B cell (primary cell): ENCODE results near the gene ESR2. TPM values are rescaled to one million over a fixed set of nuclear protein-coding genes. Genes with fewer than 3 reads are reported as not detected.
A peak's percentile ranks its signal among the peaks of the same experiment; 100 is the strongest.

Source experiments
- ATAC-seq: fragments of 200-7000 bp; cut with Tn5 transposase; one replicate; pipeline ENCODE4 v1.10.0; 2021; ENCODE audit warnings: low read depth, mild to moderate bottlenecking, moderate number of reproducible peaks, moderate library complexity
- CTCF ChIA-PET: fragments of 350-600 bp; sonication (Branson Sonifier 250); formaldehyde crosslinking; loops from one replicate; lab custom pipeline; 2021; ENCODE audit warnings: antibody characterized with exemption, inconsistent platforms; lab: Charles Lee
- POLR2A ChIA-PET: fragments of 350-600 bp; sonication (Branson Sonifier 250); formaldehyde crosslinking; loops from one replicate; lab custom pipeline; 2021; ENCODE audit warnings: antibody characterized with exemption; lab: Charles Lee
- DNase-seq: peaks from one replicate; pipeline ENCODE4 v3.0.0; 2013
- H2AFZ ChIP-seq: 2 replicates; pipeline ENCODE4 v1.6.1; 2012; ENCODE audit warnings: mild to moderate bottlenecking, low read depth, low read length; ENCODE audit not compliant: insufficient read depth, poor library complexity, severe bottlenecking
- H3K27ac ChIP-seq, 2 donors: 1 replicate in 1 of 2; 2 replicates in 1 of 2; pipeline ENCODE4 v1.5.1; 2012 to 2013; ENCODE audit warnings: low read length in 2 of 2, mild to moderate bottlenecking in 2 of 2, moderate library complexity in 1 of 2
- H3K27me3 ChIP-seq, 4 experiments: fragments of 200-600 bp in 1 of 4; sonication (generic) in 1 of 4; replicated peaks in 1 of 4; 1 replicate in 2 of 4; 2 replicates in 2 of 4; pipeline versions ENCODE4 v1.6.1 to v1.7.0; 2013 to 2016; ENCODE audit warnings: low read length in 3 of 4, mild to moderate bottlenecking in 2 of 4, mixed read lengths in 1 of 4, moderate library complexity in 1 of 4; ENCODE audit not compliant: insufficient read depth in 4 of 4, control insufficient read depth in 3 of 4; ENCODE audit errors: control extremely low read depth in 1 of 4
- H3K36me3 ChIP-seq, 2 experiments: replicated peaks in 1 of 2; 1 replicate in 1 of 2; 2 replicates in 1 of 2; pipeline versions ENCODE4 v1.6.1 to v1.7.1; 2013; ENCODE audit warnings: low read length in 1 of 2; ENCODE audit not compliant: insufficient read depth in 2 of 2, control insufficient read depth in 1 of 2; ENCODE audit errors: control extremely low read depth in 1 of 2, extremely low read depth in 1 of 2
- H3K4me1 ChIP-seq, 2 donors: fragments of 200-600 bp in 1 of 2; sonication (generic) in 1 of 2; 1 replicate in 1 of 2; 2 replicates in 1 of 2; pipeline versions ENCODE4 v1.5.1 to v1.6.1; 2013 to 2017; ENCODE audit warnings: low read length in 2 of 2; ENCODE audit not compliant: control insufficient read depth in 2 of 2, insufficient read depth in 2 of 2
- H3K4me2 ChIP-seq: replicated peaks from 2 replicates; pipeline ENCODE3; 2012; ENCODE audit warnings: mild to moderate bottlenecking, low read depth, low read length; ENCODE audit not compliant: poor library complexity, severe bottlenecking
- H3K4me3 ChIP-seq, 5 experiments: fragments of 200-600 bp in 1 of 5; sonication (generic) in 1 of 5; 1 replicate in 3 of 5; 2 replicates in 2 of 5; pipeline versions ENCODE4 v1.5.1 to v1.7.0; 2011 to 2016; ENCODE audit warnings: low read length in 4 of 5, mild to moderate bottlenecking in 4 of 5, low read depth in 2 of 5, control low read depth in 1 of 5, moderate library complexity in 1 of 5; ENCODE audit not compliant: insufficient read depth in 1 of 5; ENCODE audit errors: control extremely low read depth in 1 of 5, extremely low read depth in 1 of 5
- H3K79me2 ChIP-seq: fragments of 200-600 bp; sonication (generic); one replicate; pipeline ENCODE4 v1.6.0; 2016; ENCODE audit warnings: low read length; ENCODE audit not compliant: control insufficient read depth, insufficient read depth
- H3K9ac ChIP-seq: fragments of 200-600 bp; sonication (generic); 2 replicates; pipeline ENCODE4 v1.6.1; 2017; ENCODE audit warnings: mild to moderate bottlenecking, low read length, moderate library complexity
- H3K9me3 ChIP-seq, 3 donors: one replicate each; pipeline versions ENCODE4 v1.6.1 to v1.7.1; 2013; ENCODE audit warnings: low read length in 2 of 3; ENCODE audit not compliant: control insufficient read depth in 2 of 3, insufficient read depth in 1 of 3; ENCODE audit errors: control extremely low read depth in 1 of 3
- H4K20me1 ChIP-seq: 2 replicates; pipeline ENCODE4 v1.6.0; 2012; ENCODE audit warnings: mild to moderate bottlenecking, low read length; ENCODE audit not compliant: insufficient read depth, control insufficient read depth, poor library complexity, severe bottlenecking
- H3K27ac Mint-ChIP-seq: one replicate; pipeline ENCODE4 v1.8.0; 2021; ENCODE audit warnings: mixed read lengths
- H3K27me3 Mint-ChIP-seq: one replicate; pipeline ENCODE4 v1.8.0; 2021; ENCODE audit warnings: mixed read lengths
- H3K4me1 Mint-ChIP-seq: one replicate; pipeline ENCODE4 v1.8.0; 2021; ENCODE audit warnings: mixed read lengths
- H3K4me3 Mint-ChIP-seq: one replicate; pipeline ENCODE4 v1.8.0; 2021; ENCODE audit warnings: mixed read lengths
- H3K9me3 Mint-ChIP-seq: one replicate; pipeline ENCODE4 v1.8.0; 2022; ENCODE audit warnings: mixed read lengths; ENCODE audit not compliant: insufficient read depth
- CTCF ChIP-seq: fragments of 200-600 bp; IDR thresholded peaks from one replicate; pipeline ENCODE4 v1.8.0; 2022; ENCODE audit warnings: antibody characterized with exemption, mild to moderate bottlenecking
- EZH2 ChIP-seq: IDR thresholded peaks from 2 replicates; pipeline ENCODE4 v1.6.1; 2012; ENCODE audit warnings: borderline replicate concordance, low read depth, mild to moderate bottlenecking, moderate library complexity, low read length; ENCODE audit not compliant: insufficient read depth, poor library complexity, severe bottlenecking
- whole genome bisulfite sequencing: methylation state at CpG from one replicate; pipeline ENCODE4 v1.1.5; 2013; ENCODE audit warnings: missing lambda C conversion rate; ENCODE audit not compliant: insufficient coverage; 5-methylcytosine and 5-hydroxymethylcytosine counted together
- intact Hi-C: fragments of 100-400 bp; cut with micrococcal nuclease; formaldehyde crosslinking; loops from one replicate; pipeline ENCODE4 v1.10.0; 2022
- polyA plus RNA-seq: library from polyadenylated mRNA; depleted of rRNA; stranded (reverse); fragments of >200 nt; gene quantifications from 2 replicates; pipeline ENCODE4 v1.2.3, GENCODE V29; 2012
- total RNA-seq, 2 donors: library from RNA; stranded (reverse); fragments of 120-200 nt in 1 of 2; gene quantifications; 1 replicate in 1 of 2; 2 replicates in 1 of 2; pipeline versions ENCODE4 v1.2.3 to v1.2.4, GENCODE V29; 2013 to 2022

The ESR2 gene
- total and polyA plus RNA-seq, 2 donors (not counting 1 experiment from before 2014, with no cell fraction given), result 5.4 to 87.8 TPM

GRCh38 chr14:64217834-64218233 is 76.3 kb downstream of the ESR2 start:
- no peak overlapping the region for H3K4me3 ChIP-seq
- Mint-ChIP-seq H3K4me3 (peak overlapping the region; percentile 61), H3K4me1 (peaks cover 59% of the 10 kb centered on the region), H3K27me3 (no peaks in the 10 kb centered on the region), H3K9me3 (no peaks in the 10 kb centered on the region), H3K27ac (peak overlapping the region; percentile 78)
- POLR2A ChIA-PET, result interaction anchor here (1.0 to 2.4 kb wide), 2 partner anchors 14 to 17 kb away, joined by 3 to 22 read pairs; no protein-coding TSS in a partner anchor
- H3K4me1 ChIP-seq, result peaks cover 57 to 60% of the 10 kb centered on the region in 2 donors
- ATAC-seq (peak; percentile 41), DNase-seq (no peak)
- H2AFZ ChIP-seq, result no peak overlapping the region
- no peak overlapping the region for H3K9ac ChIP-seq
- no peaks in the 10 kb centered on the region for H3K79me2 ChIP-seq
- CTCF ChIA-PET, result interaction anchor here (0.8 to 4.7 kb wide), 5 partner anchors 14 to 85 kb away, joined by 3 to 24 read pairs (median 8); partner anchors contain the start of gene ESR2
- peaks cover 3 to 51% of the 10 kb centered on the region in 2 experiments for H3K36me3 ChIP-seq
- peak overlapping the region in 1 of 2 donors; percentile 3 for H3K27ac ChIP-seq
- WGBS, result 82% methylated on average over 6 of the region's 7 CpGs
- TF ChIP-seq CTCF (no peak), EZH2 (no peak)
- intact Hi-C loops, result loop anchor here (1.0 to 2.0 kb wide), 3 partner anchors 9 to 21 kb away; no protein-coding TSS in a partner anchor
- H3K4me2 ChIP-seq, result peak overlapping the region; percentile 48
- H4K20me1 ChIP-seq, result no peaks in the 10 kb centered on the region
- no peaks in the 10 kb centered on the region for H3K9me3 ChIP-seq
- H3K27me3 ChIP-seq, result no peaks in the 10 kb centered on the region

GRCh38 chr14:64217308-64217707 is 76.9 kb downstream of the ESR2 start:
- H3K9ac ChIP-seq, result no peak overlapping the region
- no peaks in the 10 kb centered on the region for H3K9me3 ChIP-seq
- WGBS, result 17% methylated on average over 1 of the region's 4 CpGs
- Mint-ChIP-seq H3K4me3 (peak overlapping the region; percentile 61), H3K27me3 (no peaks in the 10 kb centered on the region), H3K9me3 (no peaks in the 10 kb centered on the region), H3K27ac (peak overlapping the region; percentile 78), H3K4me1 (peaks cover 55% of the 10 kb centered on the region)
- ChIA-PET POLR2A (interaction anchor here (1.0 to 2.4 kb wide), 2 partner anchors 15 to 18 kb away, joined by 3 to 22 read pairs; no protein-coding TSS in a partner anchor), CTCF (interaction anchor here (1.0 to 4.7 kb wide), 4 partner anchors 14 to 86 kb away, joined by 3 to 24 read pairs (median 10); partner anchors contain the start of gene ESR2)
- H2AFZ ChIP-seq, result no peak overlapping the region
- no peak overlapping the region for H3K4me3 ChIP-seq
- no peaks in the 10 kb centered on the region for H3K79me2 ChIP-seq
- DNase-seq (peak; percentile 66), ATAC-seq (peak; percentile 69)
- H3K27ac ChIP-seq, result peak overlapping the region in 1 of 2 donors; percentile 3
- H3K4me1 ChIP-seq, result peaks cover 53 to 55% of the 10 kb centered on the region in 2 donors
- H4K20me1 ChIP-seq, result no peaks in the 10 kb centered on the region
- H3K36me3 ChIP-seq, result peaks cover 6 to 56% of the 10 kb centered on the region in 2 experiments
- TF ChIP-seq EZH2 (no peak), CTCF (no peak)
- H3K27me3 ChIP-seq, result no peaks in the 10 kb centered on the region
- peak overlapping the region; percentile 48 for H3K4me2 ChIP-seq
- intact Hi-C loops, result loop anchor here (1.0 to 2.0 kb wide), 3 partner anchors 8 to 21 kb away; no protein-coding TSS in a partner anchor
